GM12878 (cell line): Measurements from ENCODE around the gene PQBP1. TPM values are rescaled to one million over a fixed set of nuclear protein-coding genes. Genes with fewer than 3 reads are reported as not detected.
"Not testable (repeated sequence)": the region's sequence is repeated elsewhere in the genome, so short reads cannot be mapped to it uniquely, and the experiment has no call there.

Experiments
- ATAC-seq: fragments of 200-7000 bp; cut with Tn5 transposase; 3 replicates; pipeline ENCODE4 v1.9.1; 2020; ENCODE audit warnings: mild to moderate bottlenecking, moderate library complexity
- BruUV-seq: library from RNA; stranded (reverse); fragments of 400-500 nt; replicated peaks from 2 replicates; lab custom pipeline; 2021; lab: Mats Ljungman, UMichigan
- CTCF ChIA-PET: fragments of 300-600 bp; sonication (Branson Sonifier 250); formaldehyde crosslinking; extraction: SDS; loops from one replicate; lab custom pipeline; 2021; ENCODE audit warnings: inconsistent platforms; lab: Yijun Ruan, JAX
- POLR2A ChIA-PET: fragments of 350-600 bp; formaldehyde crosslinking; extraction: SDS; loops from one replicate; lab custom pipeline; 2021; ENCODE audit warnings: inconsistent platforms; lab: Charles Lee
- RAD21 ChIA-PET: fragments of 300-600 bp; sonication (Branson Sonifier 250); formaldehyde crosslinking; loops from one replicate; lab custom pipeline; 2023; ENCODE audit warnings: antibody characterized with exemption; ENCODE audit not compliant: unreplicated experiment; lab: Charles Lee
- SMC1A ChIA-PET: fragments of 300-600 bp; sonication (Branson Sonifier 250); formaldehyde crosslinking; loops from one replicate; lab custom pipeline; 2023; ENCODE audit not compliant: unreplicated experiment, uncharacterized antibody; lab: Charles Lee
- DNase-seq: peaks from one replicate; pipeline ENCODE4 v3.0.0-alpha.2; 2011; ENCODE audit warnings: low read depth, low spot score
- FAIRE-seq: peaks from 3 replicates; lab custom pipeline; 2011; peaks lifted over from hg19 to GRCh38; lab: Jason Lieb, UNC
- H2AFZ ChIP-seq: 2 replicates; pipeline ENCODE4 v1.6.0; 2011; ENCODE audit warnings: low read depth, low read length, control low read depth; ENCODE audit not compliant: control insufficient read depth
- H3K27ac ChIP-seq: 2 replicates; pipeline ENCODE4 v1.5.1; 2011; ENCODE audit warnings: control low read depth; ENCODE audit not compliant: control insufficient read depth, insufficient read depth
- H3K27me3 ChIP-seq, 2 experiments: replicated peaks in 1 of 2; 2 replicates each; pipeline versions ENCODE4 v1.6.0 to v1.6.1; 2011; ENCODE audit warnings: low read length in 1 of 2; ENCODE audit not compliant: control insufficient read depth in 2 of 2, insufficient read depth in 2 of 2
- H3K36me3 ChIP-seq, 2 experiments: 2 replicates each; pipeline ENCODE4 v1.5.1; 2011; ENCODE audit warnings: low read length in 1 of 2; ENCODE audit not compliant: control insufficient read depth in 2 of 2, insufficient read depth in 2 of 2
- H3K4me1 ChIP-seq: 2 replicates; pipeline ENCODE4 v1.6.1; 2011; ENCODE audit warnings: mild to moderate bottlenecking, low read length, moderate library complexity, mixed read lengths; ENCODE audit not compliant: control insufficient read depth, insufficient read depth
- H3K4me2 ChIP-seq: 2 replicates; pipeline ENCODE4 v1.6.0; 2011; ENCODE audit warnings: control low read depth; ENCODE audit not compliant: control insufficient read depth, insufficient read depth
- H3K4me3 ChIP-seq: fragments of 200-600 bp; sonication (generic); 2 replicates; pipeline ENCODE4 v1.5.1; 2016
- H3K79me2 ChIP-seq: 2 replicates; pipeline ENCODE4 v1.6.0; 2011; ENCODE audit warnings: low read length; ENCODE audit not compliant: control insufficient read depth, insufficient read depth
- H3K9ac ChIP-seq: 2 replicates; pipeline ENCODE4 v1.8.0; 2011; ENCODE audit warnings: low read length, control low read depth, mixed read lengths; ENCODE audit not compliant: control insufficient read depth, insufficient read depth
- H3K9me3 ChIP-seq: replicated peaks from 3 replicates; pipeline ENCODE4 v1.5.1; 2011; ENCODE audit warnings: mild to moderate bottlenecking, low read length; ENCODE audit not compliant: control insufficient read depth, insufficient read depth
- H4K20me1 ChIP-seq: 2 replicates; pipeline ENCODE4 v1.6.0; 2011; ENCODE audit not compliant: control insufficient read depth, insufficient read depth
- ESRRA ChIP-seq: IDR thresholded peaks from 2 replicates; pipeline ENCODE4 v1.6.1; 2012; ENCODE audit warnings: mild to moderate bottlenecking, low read length, improper control_type of control experiment
- JUNB ChIP-seq: IDR thresholded peaks from 2 replicates; pipeline ENCODE4 v1.6.1; 2016; ENCODE audit warnings: antibody characterized with exemption, mild to moderate bottlenecking
- RCOR1 ChIP-seq: conservative IDR thresholded peaks from 2 replicates; pipeline ENCODE4 v1.6.1; 2012; ENCODE audit warnings: low read depth, low read length, improper control_type of control experiment
- USF2 ChIP-seq: IDR thresholded peaks from 2 replicates; pipeline ENCODE4 v1.6.1; 2011; ENCODE audit warnings: low read depth, low read length, improper control_type of control experiment, borderline replicate concordance
- WGBS: methylation state at CpG from one replicate; pipeline ENCODE4 v1.1.6; 2016; ENCODE audit warnings: low lambda C conversion rate; ENCODE audit not compliant: insufficient replicate concordance, insufficient coverage; ENCODE audit errors: missing lambda C conversion rate; 5-methylcytosine and 5-hydroxymethylcytosine counted together
- in situ Hi-C: fragments of 300-500 bp; cut with MboI; formaldehyde crosslinking; loops from 9 replicates; pipeline ENCODE4 v1.14.3; 2018; ENCODE audit warnings: mixed read lengths
- intact Hi-C: fragments of 100-400 bp; cut with micrococcal nuclease; formaldehyde crosslinking; loops from one replicate; pipeline ENCODE4 v1.14.2; 2022; ENCODE audit not compliant: unreplicated experiment
- polyA plus RNA-seq, 11 experiments: library from polyadenylated mRNA; depleted of rRNA in 4 of 11; unstranded in 6 of 11; stranded (reverse) in 5 of 11; fragments of >200 nt; fragmentation: Nextera tagmentation in 4 of 11; fragmentation: Illumina TruSeq in 1 of 11; extraction: Ambion mirVana in 4 of 11; extraction: Trizol in 1 of 11; gene quantifications; 1 replicate in 1 of 11; 2 replicates in 10 of 11; pipeline versions ENCODE4 v1.2.1 to v1.2.3, GENCODE V29; 2011 to 2016; ENCODE audit warnings: inconsistent platforms in 2 of 11, missing spikeins in 2 of 11, low read depth in 1 of 11
- total RNA-seq, 4 experiments: library from RNA; depleted of rRNA in 3 of 4; stranded (reverse); fragments of >200 nt in 3 of 4; fragmentation: Illumina TruSeq in 1 of 4; extraction: Trizol in 1 of 4; gene quantifications; 2 replicates each; pipeline versions ENCODE4 v1.2.1 to v1.2.3, GENCODE V29; 2013 to 2021

Gene PQBP1
- total and polyA plus RNA-seq, 10 of the 15 experiments (the other 5 are each of a cell fraction or from before 2014, with no cell fraction given), result 12.5 to 74.8 (median 68.5) TPM

GRCh38 chrX:48864210-48864609 is 33.5 kb upstream of the PQBP1 start:
- Histone ChIP-seq H4K20me1 (no peaks in the 10 kb centered on the region), H3K9me3 (no peaks in the 10 kb centered on the region), H3K9ac (no peak overlapping the region), H3K79me2 (no peaks in the 10 kb centered on the region), H2AFZ (no peak overlapping the region), H3K4me1 (no peaks in the 10 kb centered on the region), H3K36me3 (no peaks in the 10 kb centered on the region), H3K27ac (no peak overlapping the region), H3K27me3 (no peaks in the 10 kb centered on the region), H3K4me2 (no peak overlapping the region), H3K4me3 (no peak overlapping the region)
- no TSS peak for BruUV-seq
- ChIA-PET SMC1A (no interaction called here), POLR2A (interaction anchor here (0.6 kb wide), 1 partner anchor 338 kb away, joined by 3 read pairs; no protein-coding TSS in a partner anchor), RAD21 (no interaction called here), CTCF (no interaction called here)
- TF ChIP-seq RCOR1 (no peak), USF2 (no peak), JUNB (no peak), ESRRA (no peak)
- FAIRE-seq (no peak), ATAC-seq (no peak), DNase-seq (no peak)
- intact Hi-C loops, result no loop called here
- 6% methylated on average over 4 of the region's 4 CpGs for WGBS
- in situ Hi-C loops, result loop anchor here (25.0 kb wide), 1 partner anchor 998 kb away; no protein-coding TSS in a partner anchor

- H3K79me2 ChIP-seq, POLR2A ChIA-PET, BruUV-seq, H4K20me1 ChIP-seq, SMC1A ChIA-PET, H3K4me3 ChIP-seq, H3K4me1 ChIP-seq, RAD21 ChIA-PET, H3K9ac ChIP-seq, ATAC-seq, H3K4me2 ChIP-seq, intact Hi-C loops, H2AFZ ChIP-seq, FAIRE-seq, H3K27ac ChIP-seq, H3K36me3 ChIP-seq, H3K9me3 ChIP-seq, DNase-seq, H3K27me3 ChIP-seq: not testable (repeated sequence)
- WGBS, result 0% methylated on average over 1 of the region's 2 CpGs
- in situ Hi-C loops, result loop anchor here (25.0 kb wide), 1 partner anchor 990 kb away; no protein-coding TSS in a partner anchor
- CTCF ChIA-PET, result interaction anchor here (1.1 kb wide), 1 partner anchor 36 kb away, joined by 4 read pairs; no protein-coding TSS in a partner anchor
Measured at GRCh38 chrX:48872017-48872416, 25.7 kb upstream of the PQBP1 start.

GRCh38 chrX:48876944-48877343 is 20.8 kb upstream of the PQBP1 start:
- H3K4me2 ChIP-seq, H3K4me1 ChIP-seq, POLR2A ChIA-PET, CTCF ChIA-PET, RAD21 ChIA-PET, H4K20me1 ChIP-seq, in situ Hi-C loops, DNase-seq, FAIRE-seq, H3K27ac ChIP-seq, H3K79me2 ChIP-seq, intact Hi-C loops, H2AFZ ChIP-seq, H3K4me3 ChIP-seq, ATAC-seq, H3K9ac ChIP-seq, BruUV-seq, H3K27me3 ChIP-seq, SMC1A ChIA-PET, H3K36me3 ChIP-seq, H3K9me3 ChIP-seq: not testable (repeated sequence)
- WGBS, result 29% methylated on average over 4 of the region's 4 CpGs
